HepG2 (cell line): Measurements from ENCODE around the gene GNL1. TPM values are rescaled to one million over a fixed set of nuclear protein-coding genes. Genes with fewer than 3 reads are reported as not detected.

ENCODE experiments used
- ARID4A ChIP-seq: sonication (generic); formaldehyde crosslinking; IDR thresholded peaks from 2 replicates; pipeline ENCODE4 v1.5.0; 2020; ENCODE audit warnings: mild to moderate bottlenecking, missing genetic modification reagents, borderline replicate concordance
- CAMTA2 ChIP-seq: sonication (generic); formaldehyde crosslinking; IDR thresholded peaks from 2 replicates; pipeline ENCODE4 v1.4.0; 2020; ENCODE audit warnings: mild to moderate bottlenecking, missing genetic modification reagents, borderline replicate concordance
- CHD2 ChIP-seq: IDR thresholded peaks from 2 replicates; pipeline ENCODE4 v1.6.1; 2011; ENCODE audit warnings: low read depth, low read length, improper control_type of control experiment
- GATAD2A ChIP-seq: IDR thresholded peaks from 2 replicates; pipeline ENCODE4 v1.6.1; 2016
- GLI4 ChIP-seq: sonication (generic); formaldehyde crosslinking; IDR thresholded peaks from 2 replicates; pipeline ENCODE4 v1.5.1; 2020; ENCODE audit warnings: missing genetic modification reagents, mild to moderate bottlenecking, moderate library complexity, borderline replicate concordance
- HNRNPLL ChIP-seq: fragments of 200-400 bp; formaldehyde crosslinking; IDR thresholded peaks from 2 replicates; pipeline ENCODE4 v1.6.1; 2017; ENCODE audit warnings: mild to moderate bottlenecking, low read depth, low read length; ENCODE audit not compliant: poor library complexity, severe bottlenecking
- NBN ChIP-seq: fragments of 450-650 bp; conservative IDR thresholded peaks from 2 replicates; pipeline ENCODE4 v1.6.1; 2017
- NKX3-1 ChIP-seq: sonication (generic); formaldehyde crosslinking; IDR thresholded peaks from 2 replicates; pipeline ENCODE4 v1.5.0; 2020; ENCODE audit warnings: missing genetic modification reagents
- ZBTB38 ChIP-seq: sonication (generic); formaldehyde crosslinking; IDR thresholded peaks from 2 replicates; pipeline ENCODE4 v1.5.1; 2020; ENCODE audit warnings: mild to moderate bottlenecking, missing genetic modification reagents
- ZBTB8A ChIP-seq: sonication (generic); formaldehyde crosslinking; IDR thresholded peaks from 2 replicates; pipeline ENCODE4 v1.4.0; 2020; ENCODE audit warnings: mild to moderate bottlenecking, low read depth, missing genetic modification reagents, borderline replicate concordance
- ZNF101 ChIP-seq: sonication (generic); formaldehyde crosslinking; IDR thresholded peaks from 2 replicates; pipeline ENCODE4 v1.4.0; 2020; ENCODE audit warnings: mild to moderate bottlenecking, low read depth, missing genetic modification reagents, borderline replicate concordance
- ZNF569 ChIP-seq: sonication (generic); formaldehyde crosslinking; IDR thresholded peaks from 2 replicates; pipeline ENCODE4 v1.5.0; 2020; ENCODE audit warnings: mild to moderate bottlenecking, missing genetic modification reagents, moderate library complexity, borderline replicate concordance
- ZNF644 ChIP-seq: IDR thresholded peaks from 2 replicates; pipeline ENCODE4 v1.6.1; 2016; ENCODE audit warnings: low read depth
- ZNF775 ChIP-seq: sonication (generic); formaldehyde crosslinking; IDR thresholded peaks from 2 replicates; pipeline ENCODE4 v1.4.0; 2020; ENCODE audit warnings: missing genetic modification reagents, mild to moderate bottlenecking, moderate library complexity, borderline replicate concordance
- ZSCAN9 ChIP-seq: IDR thresholded peaks from 2 replicates; pipeline ENCODE4 v1.6.1; 2016; ENCODE audit warnings: borderline replicate concordance
- polyA plus RNA-seq, 8 experiments: library from polyadenylated mRNA; depleted of rRNA in 3 of 8; stranded (reverse) in 7 of 8; unstranded in 1 of 8; fragments of >200 nt; fragmentation: Illumina TruSeq in 4 of 8; extraction: Trizol in 4 of 8; gene quantifications; 2 replicates each; pipeline versions ENCODE4 v1.2.1 to v1.2.3, GENCODE V29; 2011 to 2016; ENCODE audit warnings: low read depth in 4 of 8, missing spikeins in 1 of 8, mixed read lengths in 1 of 8; ENCODE audit not compliant: insufficient read depth in 1 of 8
- total RNA-seq, 5 experiments: library from RNA; depleted of rRNA; stranded (reverse); fragments of >200 nt; fragmentation: Illumina TruSeq; extraction: Trizol; gene quantifications; 2 replicates each; pipeline ENCODE4 v1.2.3, GENCODE V29; 2016; ENCODE audit warnings: low read depth in 1 of 5
- TF ChIP-seq, protein P1 (sequence below): sonication (generic); formaldehyde crosslinking; IDR thresholded peaks from 2 replicates; pipeline ENCODE4 v1.8.1; 2023; ENCODE audit warnings: mild to moderate bottlenecking, missing genetic modification reagents
- TF ChIP-seq, protein P2 (sequence below): IDR thresholded peaks from 2 replicates; pipeline ENCODE4 v1.6.1; 2016; ENCODE audit warnings: missing compliant biosample characterization, missing genetic modification reagents, borderline replicate concordance
- TF ChIP-seq, protein P3 (sequence below): IDR thresholded peaks from 2 replicates; pipeline ENCODE4 v1.6.1; 2016
- TF ChIP-seq, protein P4 (sequence below): fragments of 450-650 bp; IDR thresholded peaks from 2 replicates; pipeline ENCODE4 v1.6.1; 2017
- TF ChIP-seq, protein P5 (sequence below): sonication (generic); formaldehyde crosslinking; IDR thresholded peaks from 2 replicates; pipeline ENCODE4 v1.4.0; 2020; ENCODE audit warnings: missing genetic modification reagents

Gene GNL1
- total and polyA plus RNA-seq, 2 of the 13 experiments (the other 11 are each of a cell fraction or from before 2014, with no cell fraction given), result 35.0 to 55.6 TPM

DNA sequence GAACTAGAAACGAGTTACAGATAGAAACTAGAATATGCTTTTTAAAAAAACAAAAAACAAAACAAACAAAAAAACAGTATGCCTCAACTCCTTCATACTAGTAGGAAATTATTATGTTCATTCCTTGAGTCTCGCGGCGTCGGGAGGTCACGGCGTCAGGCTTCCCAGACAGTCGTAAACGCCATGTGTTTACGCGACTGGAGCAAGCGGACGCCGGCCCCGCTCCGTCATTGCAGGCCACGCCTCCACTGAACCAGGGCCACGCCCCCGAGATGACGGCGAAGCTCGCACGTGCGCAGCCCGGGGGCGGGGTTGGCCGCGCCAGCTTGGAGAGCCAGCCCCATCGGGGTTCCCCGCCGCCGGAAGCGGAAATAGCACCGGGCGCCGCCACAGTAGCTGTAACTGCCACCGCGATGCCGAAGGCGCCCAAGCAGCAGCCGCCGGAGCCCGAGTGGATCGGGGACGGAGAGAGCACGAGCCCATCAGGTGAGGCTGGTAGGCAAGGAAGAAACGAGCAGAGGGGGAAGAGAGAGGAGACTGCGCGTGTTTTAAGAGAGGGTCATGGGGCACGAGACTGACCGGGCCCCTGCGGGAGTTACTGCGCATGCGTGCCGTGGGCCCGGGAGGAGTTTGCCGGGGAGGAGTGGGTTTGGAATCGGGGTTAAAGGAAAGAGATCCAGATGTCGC is 14.9 kb upstream of the GNL1 start, which contains the start of gene ABCF1 (continued):
- TF ChIP-seq GATAD2A (CRISPR knock-in tag) (peak; percentile 38; the same call in 1 of the 2 replicates), CHD2 (peak; percentile 84), ZSCAN9 (CRISPR knock-in tag) (peak; percentile 94), ZBTB8A (CRISPR knock-in tag) (0 out of 2 replicates have a peak, but pooled peaks have one; percentile 82), ZNF644 (no peak), ARID4A (CRISPR knock-in tag) (peak; percentile 99), NKX3-1 (peak; percentile 82; the same call in 1 of the 2 replicates), ZNF101 (no peak), ZNF569 (CRISPR knock-in tag) (no peak), NBN (no peak), GLI4 (CRISPR knock-in tag) (peak; percentile 86; the same call in 1 of the 2 replicates), ZBTB38 (CRISPR knock-in tag) (peak; percentile 95), HNRNPLL (peak; percentile 100), CAMTA2 (CRISPR knock-in tag) (peak; percentile 86), ZNF775 (CRISPR knock-in tag) (peak; percentile 44; the same call in 1 of the 2 replicates)
- TF ChIP-seq, protein P1, sequence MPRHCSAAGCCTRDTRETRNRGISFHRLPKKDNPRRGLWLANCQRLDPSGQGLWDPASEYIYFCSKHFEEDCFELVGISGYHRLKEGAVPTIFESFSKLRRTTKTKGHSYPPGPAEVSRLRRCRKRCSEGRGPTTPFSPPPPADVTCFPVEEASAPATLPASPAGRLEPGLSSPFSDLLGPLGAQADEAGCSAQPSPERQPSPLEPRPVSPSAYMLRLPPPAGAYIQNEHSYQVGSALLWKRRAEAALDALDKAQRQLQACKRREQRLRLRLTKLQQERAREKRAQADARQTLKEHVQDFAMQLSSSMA (CRISPR knock-in tag), result peak; percentile 86; the same call in 1 of the 2 replicates
- TF ChIP-seq, protein P2, sequence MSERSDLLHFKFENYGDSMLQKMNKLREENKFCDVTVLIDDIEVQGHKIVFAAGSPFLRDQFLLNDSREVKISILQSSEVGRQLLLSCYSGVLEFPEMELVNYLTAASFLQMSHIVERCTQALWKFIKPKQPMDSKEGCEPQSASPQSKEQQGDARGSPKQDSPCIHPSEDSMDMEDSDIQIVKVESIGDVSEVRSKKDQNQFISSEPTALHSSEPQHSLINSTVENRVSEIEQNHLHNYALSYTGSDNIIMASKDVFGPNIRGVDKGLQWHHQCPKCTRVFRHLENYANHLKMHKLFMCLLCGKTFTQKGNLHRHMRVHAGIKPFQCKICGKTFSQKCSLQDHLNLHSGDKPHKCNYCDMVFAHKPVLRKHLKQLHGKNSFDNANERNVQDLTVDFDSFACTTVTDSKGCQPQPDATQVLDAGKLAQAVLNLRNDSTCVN (CRISPR knock-in tag), result peak; percentile 70
- TF ChIP-seq, protein P3, sequence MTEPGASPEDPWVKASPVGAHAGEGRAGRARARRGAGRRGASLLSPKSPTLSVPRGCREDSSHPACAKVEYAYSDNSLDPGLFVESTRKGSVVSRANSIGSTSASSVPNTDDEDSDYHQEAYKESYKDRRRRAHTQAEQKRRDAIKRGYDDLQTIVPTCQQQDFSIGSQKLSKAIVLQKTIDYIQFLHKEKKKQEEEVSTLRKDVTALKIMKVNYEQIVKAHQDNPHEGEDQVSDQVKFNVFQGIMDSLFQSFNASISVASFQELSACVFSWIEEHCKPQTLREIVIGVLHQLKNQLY (CRISPR knock-in tag), result peak; percentile 91
- TF ChIP-seq, protein P4, sequence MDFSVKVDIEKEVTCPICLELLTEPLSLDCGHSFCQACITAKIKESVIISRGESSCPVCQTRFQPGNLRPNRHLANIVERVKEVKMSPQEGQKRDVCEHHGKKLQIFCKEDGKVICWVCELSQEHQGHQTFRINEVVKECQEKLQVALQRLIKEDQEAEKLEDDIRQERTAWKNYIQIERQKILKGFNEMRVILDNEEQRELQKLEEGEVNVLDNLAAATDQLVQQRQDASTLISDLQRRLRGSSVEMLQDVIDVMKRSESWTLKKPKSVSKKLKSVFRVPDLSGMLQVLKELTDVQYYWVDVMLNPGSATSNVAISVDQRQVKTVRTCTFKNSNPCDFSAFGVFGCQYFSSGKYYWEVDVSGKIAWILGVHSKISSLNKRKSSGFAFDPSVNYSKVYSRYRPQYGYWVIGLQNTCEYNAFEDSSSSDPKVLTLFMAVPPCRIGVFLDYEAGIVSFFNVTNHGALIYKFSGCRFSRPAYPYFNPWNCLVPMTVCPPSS, result no peak
- TF ChIP-seq, protein P5, sequence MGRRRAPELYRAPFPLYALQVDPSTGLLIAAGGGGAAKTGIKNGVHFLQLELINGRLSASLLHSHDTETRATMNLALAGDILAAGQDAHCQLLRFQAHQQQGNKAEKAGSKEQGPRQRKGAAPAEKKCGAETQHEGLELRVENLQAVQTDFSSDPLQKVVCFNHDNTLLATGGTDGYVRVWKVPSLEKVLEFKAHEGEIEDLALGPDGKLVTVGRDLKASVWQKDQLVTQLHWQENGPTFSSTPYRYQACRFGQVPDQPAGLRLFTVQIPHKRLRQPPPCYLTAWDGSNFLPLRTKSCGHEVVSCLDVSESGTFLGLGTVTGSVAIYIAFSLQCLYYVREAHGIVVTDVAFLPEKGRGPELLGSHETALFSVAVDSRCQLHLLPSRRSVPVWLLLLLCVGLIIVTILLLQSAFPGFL (CRISPR knock-in tag), result no peak; the same call in 1 of the 2 replicates
